ENCODE measurements around the gene SCYL1.

- no peak for TF ChIP-seq CTCF (IDR thresholded peaks at IDR 0.05)
- TF ChIP-seq POLR2A (IDR thresholded peaks at IDR 0.05): no peak
Measured at GRCh38 chr11:65547446-65548125, 22.7 kb downstream of the SCYL1 start.
